ENCODE data around the gene ATP2B2. TPM values are rescaled to one million over a fixed set of nuclear protein-coding genes. Genes with fewer than 3 reads are reported as not detected.
A peak's percentile ranks its signal among the peaks of the same experiment; 100 is the strongest.

ATP2B2 gene
- total RNA-seq, 3 donors from 2014 or later: 0.09 to 0.70 (median 0.12) TPM

DNA sequence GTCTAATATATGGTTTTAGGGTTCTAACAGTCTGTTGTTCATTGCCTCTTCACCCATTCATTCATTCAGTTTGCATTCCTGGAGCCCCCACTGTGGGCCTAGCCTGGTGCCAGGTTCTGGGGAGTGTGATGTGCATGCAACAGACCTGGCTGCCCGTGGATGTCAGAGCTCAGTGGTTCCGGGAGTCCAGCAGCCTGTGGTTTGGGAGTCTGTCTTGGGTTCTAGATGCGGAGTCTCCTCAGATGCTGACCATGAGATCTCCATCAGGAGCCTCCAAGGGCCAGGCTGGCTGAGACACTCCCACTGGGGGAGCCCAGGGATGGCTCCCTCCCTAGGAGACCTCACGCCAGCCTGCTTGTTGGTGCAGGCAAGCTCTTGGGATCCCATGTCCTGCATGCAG is 92.3 kb downstream of the ATP2B2 start:
- intact Hi-C loops (cut with DNase I, micrococcal nuclease): no loop called here
- Histone ChIP-seq H3K36me3 (ENCODE audit: low read depth) (no peaks in the 10 kb centered on the region), H3K4me1 (ENCODE audit: low read depth) (no peaks in the 10 kb centered on the region), H3K9me3 (no peaks in the 10 kb centered on the region), H3K4me3 (no peak overlapping the region)
- ATAC-seq (no peak), DNase-seq (peak in 1 of 3 donors; percentile 22)
- TF ChIP-seq, protein P1, sequence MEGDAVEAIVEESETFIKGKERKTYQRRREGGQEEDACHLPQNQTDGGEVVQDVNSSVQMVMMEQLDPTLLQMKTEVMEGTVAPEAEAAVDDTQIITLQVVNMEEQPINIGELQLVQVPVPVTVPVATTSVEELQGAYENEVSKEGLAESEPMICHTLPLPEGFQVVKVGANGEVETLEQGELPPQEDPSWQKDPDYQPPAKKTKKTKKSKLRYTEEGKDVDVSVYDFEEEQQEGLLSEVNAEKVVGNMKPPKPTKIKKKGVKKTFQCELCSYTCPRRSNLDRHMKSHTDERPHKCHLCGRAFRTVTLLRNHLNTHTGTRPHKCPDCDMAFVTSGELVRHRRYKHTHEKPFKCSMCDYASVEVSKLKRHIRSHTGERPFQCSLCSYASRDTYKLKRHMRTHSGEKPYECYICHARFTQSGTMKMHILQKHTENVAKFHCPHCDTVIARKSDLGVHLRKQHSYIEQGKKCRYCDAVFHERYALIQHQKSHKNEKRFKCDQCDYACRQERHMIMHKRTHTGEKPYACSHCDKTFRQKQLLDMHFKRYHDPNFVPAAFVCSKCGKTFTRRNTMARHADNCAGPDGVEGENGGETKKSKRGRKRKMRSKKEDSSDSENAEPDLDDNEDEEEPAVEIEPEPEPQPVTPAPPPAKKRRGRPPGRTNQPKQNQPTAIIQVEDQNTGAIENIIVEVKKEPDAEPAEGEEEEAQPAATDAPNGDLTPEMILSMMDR (IDR thresholded peaks at IDR 0.05): no peak

DNA sequence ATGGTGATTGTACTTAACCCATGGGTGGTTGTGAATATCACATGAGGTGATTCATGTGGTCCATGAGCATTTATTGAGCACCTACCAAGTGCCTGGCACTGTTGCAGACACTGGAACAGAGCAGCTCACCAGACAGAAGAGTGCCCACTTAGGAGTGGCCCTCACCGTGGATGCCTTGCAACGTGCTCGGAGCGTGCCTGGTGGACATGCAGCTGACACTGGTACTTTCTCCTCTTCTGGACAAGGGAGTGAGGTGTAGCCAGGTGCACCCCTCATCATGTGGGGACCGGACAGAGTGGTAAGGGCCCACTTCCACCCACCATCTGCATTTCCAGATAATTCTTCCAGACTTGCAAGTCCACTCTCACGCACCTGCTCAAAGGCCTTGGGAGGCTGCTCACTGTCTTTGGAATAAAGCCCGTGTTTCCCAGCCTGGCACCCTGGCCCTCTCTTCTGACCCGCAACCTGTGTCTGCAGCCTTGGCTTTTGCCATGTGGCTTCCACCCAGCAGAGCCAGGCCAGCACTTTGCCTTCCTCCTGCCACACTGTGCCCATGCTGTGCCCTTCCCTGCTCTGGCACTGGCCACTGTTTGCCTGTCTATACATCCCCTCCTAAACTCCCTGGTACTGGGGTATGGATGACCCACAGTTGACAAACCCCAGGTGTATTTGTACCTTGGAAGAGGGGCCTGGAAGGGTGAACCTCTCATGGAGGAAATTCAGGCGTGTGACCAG is 93.6 kb downstream of the ATP2B2 start:
- H3K4me1 ChIP-seq (ENCODE audit: low read depth): no peaks in the 10 kb centered on the region
- ATAC-seq: no peak
- intact Hi-C loops (cut with DNase I, micrococcal nuclease): no loop called here
- peak in 1 of 3 donors; percentile 7 for DNase-seq
- no peak overlapping the region for H3K4me3 ChIP-seq
- no peaks in the 10 kb centered on the region for H3K9me3 ChIP-seq
- H3K36me3 ChIP-seq (ENCODE audit: low read depth): no peaks in the 10 kb centered on the region
- TF ChIP-seq, protein P1 (IDR thresholded peaks at IDR 0.05): no peak

DNA sequence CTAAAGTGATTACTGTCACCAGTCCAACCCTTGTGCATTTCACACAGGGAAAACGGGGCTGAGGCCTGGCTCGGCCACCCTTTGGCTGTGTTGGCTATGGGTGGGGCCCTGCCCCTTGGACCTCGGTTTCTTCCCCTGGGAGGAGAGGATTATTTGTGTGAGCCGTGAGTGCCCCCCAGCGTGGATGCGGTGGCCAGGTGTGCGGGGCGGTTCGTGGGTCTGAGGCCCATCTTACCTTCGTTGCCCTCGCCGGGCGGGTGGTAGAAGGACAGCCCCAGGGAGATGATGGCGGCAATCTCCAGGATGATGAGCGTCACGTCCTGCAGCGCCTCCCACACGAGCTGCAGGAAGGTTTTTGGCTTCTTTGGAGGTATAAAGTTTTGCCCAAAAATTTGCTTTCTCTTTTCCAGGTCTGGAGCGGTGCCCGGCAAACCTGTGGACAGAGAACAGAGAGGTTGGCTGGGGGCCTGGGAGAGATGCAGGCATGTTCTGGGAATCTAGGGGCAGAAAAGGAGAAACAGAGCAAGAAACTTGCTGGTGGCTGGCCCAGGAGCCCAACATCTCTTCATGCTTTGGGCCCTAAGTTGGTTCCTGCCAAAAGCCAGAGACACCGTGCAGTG is 94.9 kb downstream of the ATP2B2 start:
- Histone ChIP-seq H3K4me1 (ENCODE audit: low read depth) (no peaks in the 10 kb centered on the region), H3K9me3 (no peaks in the 10 kb centered on the region), H3K4me3 (no peak overlapping the region), H3K36me3 (ENCODE audit: low read depth) (no peaks in the 10 kb centered on the region)
- ATAC-seq: no peak
- intact Hi-C loops (cut with DNase I, micrococcal nuclease): no loop called here
- DNase-seq: peak in 1 of 3 donors; percentile 27
- TF ChIP-seq, protein P1 (IDR thresholded peaks at IDR 0.05): no peak

DNA sequence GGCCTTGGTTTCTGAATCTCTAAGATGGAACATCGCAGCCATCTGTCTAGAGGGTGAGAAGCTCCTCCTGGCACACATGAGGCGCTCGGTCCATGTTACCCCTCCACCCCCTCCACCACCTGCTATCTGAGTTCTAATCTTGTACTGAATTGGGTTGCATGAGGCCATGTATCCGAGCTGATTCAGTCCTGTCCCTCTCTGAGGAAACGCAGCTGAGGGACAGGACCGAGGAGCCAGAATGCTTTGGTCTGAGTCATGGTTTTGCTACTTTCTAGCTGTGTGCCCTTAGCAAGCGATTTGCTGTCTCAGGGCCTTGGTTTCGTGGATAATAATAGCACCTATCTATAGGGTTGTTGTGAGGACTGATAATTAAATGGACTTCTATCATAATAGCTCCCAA is 96.7 kb downstream of the ATP2B2 start:
- TF ChIP-seq, protein P1 (IDR thresholded peaks at IDR 0.05): no peak
- Histone ChIP-seq H3K9me3 (no peaks in the 10 kb centered on the region), H3K4me3 (no peak overlapping the region), H3K36me3 (ENCODE audit: low read depth) (no peaks in the 10 kb centered on the region), H3K4me1 (ENCODE audit: low read depth) (no peaks in the 10 kb centered on the region)
- ATAC-seq (no peak), DNase-seq (no peak)
- intact Hi-C loops (cut with DNase I, micrococcal nuclease): no loop called here

DNA sequence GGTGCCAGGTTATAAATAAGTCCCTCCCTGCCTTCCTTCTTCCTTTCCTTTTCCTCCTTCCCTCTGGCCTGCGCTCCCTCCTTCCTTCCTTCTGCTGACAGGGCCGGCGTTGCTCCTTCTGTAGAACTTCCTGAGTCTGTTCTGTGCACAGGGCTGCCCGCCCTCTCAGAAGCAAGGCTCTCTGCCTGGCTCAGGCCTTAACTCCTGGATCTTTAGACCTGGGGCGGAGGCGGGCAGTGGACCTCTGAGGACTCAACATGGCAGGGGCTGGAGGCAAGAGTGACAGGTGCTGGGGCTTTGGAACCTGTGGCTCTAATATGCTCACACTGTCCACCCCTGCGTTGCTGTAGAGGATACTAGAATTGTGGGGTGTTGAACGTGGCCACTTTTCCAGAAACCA is 98.0 kb downstream of the ATP2B2 start:
- H3K4me1 ChIP-seq (ENCODE audit: low read depth): no peaks in the 10 kb centered on the region
- intact Hi-C loops (cut with DNase I, micrococcal nuclease): no loop called here
- ATAC-seq (no peak), DNase-seq (peak in 1 of 3 donors; percentile 39)
- no peaks in the 10 kb centered on the region for H3K36me3 ChIP-seq (ENCODE audit: low read depth)
- no peaks in the 10 kb centered on the region for H3K9me3 ChIP-seq
- TF ChIP-seq, protein P1 (IDR thresholded peaks at IDR 0.05): no peak
- H3K4me3 ChIP-seq: no peak overlapping the region
